Measurements from ENCODE around the gene GNAO1. TPM values are rescaled to one million over a fixed set of nuclear protein-coding genes. Genes with fewer than 3 reads are reported as not detected.

GNAO1 gene
- polyA plus RNA-seq, 3 donors: not detected

DNA sequence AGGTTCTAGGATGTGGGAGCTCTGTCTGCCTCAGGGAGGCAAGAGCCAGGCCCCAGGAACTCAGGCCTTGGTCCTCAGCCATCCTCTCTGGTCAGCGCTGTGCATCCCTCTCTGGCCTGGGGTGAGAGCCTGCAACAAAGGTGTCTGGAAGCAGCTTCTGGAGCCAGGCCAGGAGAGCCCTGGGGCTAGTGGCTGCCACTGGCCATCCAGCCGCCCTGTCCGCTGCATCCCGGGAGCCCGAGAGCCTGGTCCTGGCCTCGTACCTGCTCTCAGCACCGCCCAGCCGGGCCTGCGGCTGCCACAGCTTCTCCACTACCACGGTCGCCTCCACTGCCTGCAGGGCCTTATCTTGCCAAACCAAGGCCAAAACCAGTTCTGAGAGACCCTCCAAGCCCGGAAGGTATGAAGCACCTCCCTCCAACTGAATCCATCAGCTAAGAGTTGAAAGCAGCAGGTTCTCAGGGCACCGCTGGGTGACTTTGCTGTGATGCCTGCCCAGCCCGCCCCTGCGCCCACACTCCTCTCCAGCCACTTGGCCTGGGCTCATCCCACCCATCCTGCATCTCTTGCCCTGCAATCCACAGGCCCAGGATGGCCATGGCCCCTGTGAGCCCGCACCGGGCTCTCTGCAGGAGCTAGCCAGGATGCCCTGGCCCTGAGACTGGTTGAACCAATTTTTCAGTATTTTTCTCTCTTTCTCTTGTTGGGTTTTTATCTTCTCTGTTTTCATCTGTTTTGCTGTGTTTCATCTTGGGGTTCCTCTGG is 148.3 kb downstream of the GNAO1 start:
- Mint-ChIP-seq H3K27ac (no peak overlapping the region), H3K9me3 (no peaks in the 10 kb centered on the region), H3K27me3 (ENCODE audit: low read depth in 3 of 3) (peaks cover 1 to 3% (median 2%) of the 10 kb centered on the region in 3 donors), H3K4me1 (no peaks in the 10 kb centered on the region), H3K4me3 (no peak overlapping the region), H3K36me3 (no peaks in the 10 kb centered on the region)
- Histone ChIP-seq H3K36me3 (replicated peaks in 1 of 2; ENCODE audit: control insufficient read depth in 1 of 2, insufficient read depth in 2 of 2, low read length in 2 of 2) (no peaks in the 10 kb centered on the region), H3K9me3 (replicated peaks in 1 of 2; ENCODE audit: control insufficient read depth in 1 of 2, insufficient read depth in 1 of 2, low read length in 2 of 2) (no peaks in the 10 kb centered on the region), H2AFZ (ENCODE audit: insufficient read depth, low read depth, low read length, poor library complexity, severe bottlenecking) (no peak overlapping the region), H4K20me1 (ENCODE audit: insufficient read depth, low read length) (no peaks in the 10 kb centered on the region), H3K4me3 (replicated peaks in 1 of 3; ENCODE audit: low read depth in 2 of 3, low read length in 3 of 3) (no peak overlapping the region), H3K27me3 (ENCODE audit: control insufficient read depth in 2 of 2, insufficient read depth in 2 of 2, low read length in 2 of 2) (no peaks in the 10 kb centered on the region), H3K27ac (ENCODE audit: low read depth in 1 of 2, low read length in 2 of 2) (no peak overlapping the region), H3K4me2 (replicated peaks; ENCODE audit: extremely low read depth, low read length, poor library complexity, severe bottlenecking) (no peak overlapping the region), H3K4me1 (ENCODE audit: control insufficient read depth in 1 of 2, insufficient read depth in 2 of 2, low read length in 2 of 2) (no peaks in the 10 kb centered on the region), H3K9ac (ENCODE audit: insufficient read depth, low read length, poor library complexity, severe bottlenecking) (no peak overlapping the region), H3K79me2 (ENCODE audit: insufficient read depth, low read length) (no peaks in the 10 kb centered on the region)
- DNase-seq: no peak
- intact Hi-C loops (cut with micrococcal nuclease): no loop called here
- WGBS (ENCODE audit: insufficient coverage): 93% methylated on average over 17 of the region's 17 CpGs
- TF ChIP-seq, protein P1, sequence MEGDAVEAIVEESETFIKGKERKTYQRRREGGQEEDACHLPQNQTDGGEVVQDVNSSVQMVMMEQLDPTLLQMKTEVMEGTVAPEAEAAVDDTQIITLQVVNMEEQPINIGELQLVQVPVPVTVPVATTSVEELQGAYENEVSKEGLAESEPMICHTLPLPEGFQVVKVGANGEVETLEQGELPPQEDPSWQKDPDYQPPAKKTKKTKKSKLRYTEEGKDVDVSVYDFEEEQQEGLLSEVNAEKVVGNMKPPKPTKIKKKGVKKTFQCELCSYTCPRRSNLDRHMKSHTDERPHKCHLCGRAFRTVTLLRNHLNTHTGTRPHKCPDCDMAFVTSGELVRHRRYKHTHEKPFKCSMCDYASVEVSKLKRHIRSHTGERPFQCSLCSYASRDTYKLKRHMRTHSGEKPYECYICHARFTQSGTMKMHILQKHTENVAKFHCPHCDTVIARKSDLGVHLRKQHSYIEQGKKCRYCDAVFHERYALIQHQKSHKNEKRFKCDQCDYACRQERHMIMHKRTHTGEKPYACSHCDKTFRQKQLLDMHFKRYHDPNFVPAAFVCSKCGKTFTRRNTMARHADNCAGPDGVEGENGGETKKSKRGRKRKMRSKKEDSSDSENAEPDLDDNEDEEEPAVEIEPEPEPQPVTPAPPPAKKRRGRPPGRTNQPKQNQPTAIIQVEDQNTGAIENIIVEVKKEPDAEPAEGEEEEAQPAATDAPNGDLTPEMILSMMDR (IDR thresholded peaks at IDR 0.05): no peak

DNA sequence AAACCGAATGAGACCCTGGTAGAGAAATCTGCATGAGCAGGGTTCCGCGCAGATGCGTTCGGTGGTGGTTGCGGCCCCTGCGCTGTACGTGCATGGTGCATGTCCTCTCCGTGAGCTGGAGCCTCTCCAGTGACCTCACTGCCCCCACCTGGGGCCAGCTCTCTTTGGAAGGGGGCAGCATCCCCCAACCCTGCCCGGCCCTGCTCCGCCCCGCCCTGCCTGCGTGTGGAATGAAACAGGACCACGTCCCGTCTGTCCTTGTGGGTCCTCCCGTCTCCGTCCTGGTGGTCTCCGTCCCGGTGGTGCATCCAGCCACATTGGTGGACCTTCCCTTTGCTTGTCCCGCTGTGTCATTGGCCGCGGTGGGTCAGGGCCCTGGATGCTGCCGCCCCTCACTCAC is 149.1 kb downstream of the GNAO1 start:
- H3K9me3 ChIP-seq (replicated peaks in 1 of 2; ENCODE audit: control insufficient read depth in 1 of 2, insufficient read depth in 1 of 2, low read length in 2 of 2): no peaks in the 10 kb centered on the region
- no peak overlapping the region for H2AFZ ChIP-seq (ENCODE audit: insufficient read depth, low read depth, low read length, poor library complexity, severe bottlenecking)
- no peaks in the 10 kb centered on the region for H3K4me1 ChIP-seq (ENCODE audit: control insufficient read depth in 1 of 2, insufficient read depth in 2 of 2, low read length in 2 of 2)
- no peaks in the 10 kb centered on the region for H3K4me1 Mint-ChIP-seq
- H3K4me2 ChIP-seq (replicated peaks; ENCODE audit: extremely low read depth, low read length, poor library complexity, severe bottlenecking): no peak overlapping the region
- H3K27ac Mint-ChIP-seq: no peak overlapping the region
- H3K36me3 Mint-ChIP-seq: no peaks in the 10 kb centered on the region
- no peaks in the 10 kb centered on the region for H3K27me3 ChIP-seq (ENCODE audit: control insufficient read depth in 2 of 2, insufficient read depth in 2 of 2, low read length in 2 of 2)
- H3K27ac ChIP-seq (ENCODE audit: low read depth in 1 of 2, low read length in 2 of 2): no peak overlapping the region
- no peaks in the 10 kb centered on the region for H4K20me1 ChIP-seq (ENCODE audit: insufficient read depth, low read length)
- intact Hi-C loops (cut with micrococcal nuclease): no loop called here
- H3K27me3 Mint-ChIP-seq (ENCODE audit: low read depth in 3 of 3): peaks cover 1 to 2% (median 1%) of the 10 kb centered on the region in 3 donors
- H3K79me2 ChIP-seq (ENCODE audit: insufficient read depth, low read length): no peaks in the 10 kb centered on the region
- H3K36me3 ChIP-seq (replicated peaks in 1 of 2; ENCODE audit: control insufficient read depth in 1 of 2, insufficient read depth in 2 of 2, low read length in 2 of 2): no peaks in the 10 kb centered on the region
- WGBS (ENCODE audit: insufficient coverage): 98% methylated on average over 23 of the region's 23 CpGs
- TF ChIP-seq, protein P1 (IDR thresholded peaks at IDR 0.05): no peak
- no peak overlapping the region for H3K4me3 Mint-ChIP-seq
- H3K9ac ChIP-seq (ENCODE audit: insufficient read depth, low read length, poor library complexity, severe bottlenecking): no peak overlapping the region
- no peaks in the 10 kb centered on the region for H3K9me3 Mint-ChIP-seq
- H3K4me3 ChIP-seq (replicated peaks in 1 of 3; ENCODE audit: low read depth in 2 of 3, low read length in 3 of 3): no peak overlapping the region
- no peak for DNase-seq

Data from CD14-positive monocyte (primary cell).